HepG2 (cell line): Measurements from ENCODE around the gene SIK2. TPM values are rescaled to one million over a fixed set of nuclear protein-coding genes. Genes with fewer than 3 reads are reported as not detected.

ENCODE experiments used
- HNRNPLL ChIP-seq: fragments of 200-400 bp; formaldehyde crosslinking; IDR thresholded peaks from 2 replicates; pipeline ENCODE4 v1.6.1; 2017; ENCODE audit warnings: mild to moderate bottlenecking, low read depth, low read length; ENCODE audit not compliant: poor library complexity, severe bottlenecking
- ZFYVE20 ChIP-seq: sonication (generic); formaldehyde crosslinking; IDR thresholded peaks from 2 replicates; pipeline ENCODE4 v1.8.0; 2023; ENCODE audit warnings: low read depth, mild to moderate bottlenecking, moderate library complexity, missing genetic modification reagents, borderline replicate concordance
- ZMYM2 ChIP-seq: sonication (generic); formaldehyde crosslinking; IDR thresholded peaks from 2 replicates; pipeline ENCODE4 v1.8.0; 2022; ENCODE audit warnings: mild to moderate bottlenecking, missing genetic modification reagents
- ZNF432 ChIP-seq: sonication (generic); formaldehyde crosslinking; IDR thresholded peaks from 2 replicates; pipeline ENCODE4 v1.5.0; 2020; ENCODE audit warnings: missing genetic modification reagents, mild to moderate bottlenecking, borderline replicate concordance
- ZNF546 ChIP-seq: sonication (generic); formaldehyde crosslinking; conservative IDR thresholded peaks from 2 replicates; pipeline ENCODE4 v1.8.1; 2023; ENCODE audit warnings: mild to moderate bottlenecking, missing genetic modification reagents
- ZNF749 ChIP-seq: sonication (generic); formaldehyde crosslinking; IDR thresholded peaks from 2 replicates; pipeline ENCODE4 v1.8.0; 2022; ENCODE audit warnings: mild to moderate bottlenecking, missing genetic modification reagents, moderate library complexity, borderline replicate concordance
- polyA plus RNA-seq, 8 experiments: library from polyadenylated mRNA; depleted of rRNA in 3 of 8; stranded (reverse) in 7 of 8; unstranded in 1 of 8; fragments of >200 nt; fragmentation: Illumina TruSeq in 4 of 8; extraction: Trizol in 4 of 8; gene quantifications; 2 replicates each; pipeline versions ENCODE4 v1.2.1 to v1.2.3, GENCODE V29; 2011 to 2016; ENCODE audit warnings: low read depth in 4 of 8, missing spikeins in 1 of 8, mixed read lengths in 1 of 8; ENCODE audit not compliant: insufficient read depth in 1 of 8
- total RNA-seq, 5 experiments: library from RNA; depleted of rRNA; stranded (reverse); fragments of >200 nt; fragmentation: Illumina TruSeq; extraction: Trizol; gene quantifications; 2 replicates each; pipeline ENCODE4 v1.2.3, GENCODE V29; 2016; ENCODE audit warnings: low read depth in 1 of 5
- TF ChIP-seq, protein P1 (sequence below): sonication (generic); formaldehyde crosslinking; IDR thresholded peaks from 2 replicates; pipeline ENCODE4 v1.4.0; 2020; ENCODE audit warnings: missing genetic modification reagents
- TF ChIP-seq, protein P2 (sequence below): IDR thresholded peaks from 2 replicates; pipeline ENCODE4 v1.6.1; 2016; ENCODE audit warnings: missing compliant biosample characterization, missing genetic modification reagents, borderline replicate concordance
- TF ChIP-seq, protein P3 (sequence below): sonication (generic); formaldehyde crosslinking; IDR thresholded peaks from 2 replicates; pipeline ENCODE4 v1.5.0; 2020; ENCODE audit warnings: mild to moderate bottlenecking, low read depth, missing genetic modification reagents, borderline replicate concordance
- TF ChIP-seq, protein P4 (sequence below): sonication (generic); formaldehyde crosslinking; IDR thresholded peaks from 2 replicates; pipeline ENCODE4 v1.9.0; 2021; ENCODE audit warnings: mild to moderate bottlenecking, missing genetic modification reagents
- TF ChIP-seq, protein P5 (sequence below): sonication (generic); formaldehyde crosslinking; IDR thresholded peaks from 2 replicates; pipeline ENCODE4 v1.4.0; 2020; ENCODE audit warnings: mild to moderate bottlenecking, low read depth, missing genetic modification reagents
- TF ChIP-seq, protein P6 (sequence below): sonication (generic); formaldehyde crosslinking; IDR thresholded peaks from 2 replicates; pipeline ENCODE4 v1.9.0; 2022; ENCODE audit warnings: missing genetic modification reagents, mild to moderate bottlenecking, borderline replicate concordance
- TF ChIP-seq, protein P7 (sequence below): IDR thresholded peaks from 2 replicates; pipeline ENCODE4 v1.6.1; 2018; ENCODE audit warnings: missing genetic modification reagents, mild to moderate bottlenecking, missing compliant biosample characterization

The SIK2 gene
- total and polyA plus RNA-seq, 2 of the 13 experiments (the other 11 are each of a cell fraction or from before 2014, with no cell fraction given), result 8.1 to 15.4 TPM

DNA sequence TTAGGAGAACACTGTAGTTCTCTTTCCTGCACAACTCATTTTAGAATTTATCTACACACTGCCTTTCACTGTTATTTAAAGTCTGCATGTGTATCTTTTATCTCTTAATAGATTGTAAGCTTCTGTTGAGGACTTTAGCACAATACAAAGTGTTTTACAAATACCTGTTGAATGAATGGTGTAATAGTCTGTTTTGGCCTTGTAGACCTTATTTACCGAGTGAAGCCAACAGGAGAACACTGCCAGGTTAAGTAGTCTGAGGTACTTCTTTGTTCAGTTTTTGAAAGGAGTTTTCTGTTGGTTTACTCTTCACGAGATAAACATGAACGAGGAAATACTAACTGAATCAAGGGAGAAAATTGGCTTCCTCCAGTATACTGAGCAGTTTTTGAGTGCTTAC, 31.0 kb downstream of the SIK2 start (continued):
- TF ChIP-seq, protein P1, sequence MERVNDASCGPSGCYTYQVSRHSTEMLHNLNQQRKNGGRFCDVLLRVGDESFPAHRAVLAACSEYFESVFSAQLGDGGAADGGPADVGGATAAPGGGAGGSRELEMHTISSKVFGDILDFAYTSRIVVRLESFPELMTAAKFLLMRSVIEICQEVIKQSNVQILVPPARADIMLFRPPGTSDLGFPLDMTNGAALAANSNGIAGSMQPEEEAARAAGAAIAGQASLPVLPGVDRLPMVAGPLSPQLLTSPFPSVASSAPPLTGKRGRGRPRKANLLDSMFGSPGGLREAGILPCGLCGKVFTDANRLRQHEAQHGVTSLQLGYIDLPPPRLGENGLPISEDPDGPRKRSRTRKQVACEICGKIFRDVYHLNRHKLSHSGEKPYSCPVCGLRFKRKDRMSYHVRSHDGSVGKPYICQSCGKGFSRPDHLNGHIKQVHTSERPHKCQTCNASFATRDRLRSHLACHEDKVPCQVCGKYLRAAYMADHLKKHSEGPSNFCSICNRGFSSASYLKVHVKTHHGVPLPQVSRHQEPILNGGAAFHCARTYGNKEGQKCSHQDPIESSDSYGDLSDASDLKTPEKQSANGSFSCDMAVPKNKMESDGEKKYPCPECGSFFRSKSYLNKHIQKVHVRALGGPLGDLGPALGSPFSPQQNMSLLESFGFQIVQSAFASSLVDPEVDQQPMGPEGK (CRISPR knock-in tag), result no peak
- TF ChIP-seq, protein P2, sequence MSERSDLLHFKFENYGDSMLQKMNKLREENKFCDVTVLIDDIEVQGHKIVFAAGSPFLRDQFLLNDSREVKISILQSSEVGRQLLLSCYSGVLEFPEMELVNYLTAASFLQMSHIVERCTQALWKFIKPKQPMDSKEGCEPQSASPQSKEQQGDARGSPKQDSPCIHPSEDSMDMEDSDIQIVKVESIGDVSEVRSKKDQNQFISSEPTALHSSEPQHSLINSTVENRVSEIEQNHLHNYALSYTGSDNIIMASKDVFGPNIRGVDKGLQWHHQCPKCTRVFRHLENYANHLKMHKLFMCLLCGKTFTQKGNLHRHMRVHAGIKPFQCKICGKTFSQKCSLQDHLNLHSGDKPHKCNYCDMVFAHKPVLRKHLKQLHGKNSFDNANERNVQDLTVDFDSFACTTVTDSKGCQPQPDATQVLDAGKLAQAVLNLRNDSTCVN (CRISPR knock-in tag), result no peak
- TF ChIP-seq ZNF546 (CRISPR knock-in tag) (no peak), ZMYM2 (CRISPR knock-in tag) (no peak), ZFYVE20 (CRISPR knock-in tag) (no peak), ZNF749 (CRISPR knock-in tag) (no peak), ZNF432 (CRISPR knock-in tag) (no peak), HNRNPLL (no peak)
- TF ChIP-seq, protein P3, sequence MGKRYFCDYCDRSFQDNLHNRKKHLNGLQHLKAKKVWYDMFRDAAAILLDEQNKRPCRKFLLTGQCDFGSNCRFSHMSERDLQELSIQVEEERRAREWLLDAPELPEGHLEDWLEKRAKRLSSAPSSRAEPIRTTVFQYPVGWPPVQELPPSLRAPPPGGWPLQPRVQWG, result no peak
- TF ChIP-seq, protein P4, sequence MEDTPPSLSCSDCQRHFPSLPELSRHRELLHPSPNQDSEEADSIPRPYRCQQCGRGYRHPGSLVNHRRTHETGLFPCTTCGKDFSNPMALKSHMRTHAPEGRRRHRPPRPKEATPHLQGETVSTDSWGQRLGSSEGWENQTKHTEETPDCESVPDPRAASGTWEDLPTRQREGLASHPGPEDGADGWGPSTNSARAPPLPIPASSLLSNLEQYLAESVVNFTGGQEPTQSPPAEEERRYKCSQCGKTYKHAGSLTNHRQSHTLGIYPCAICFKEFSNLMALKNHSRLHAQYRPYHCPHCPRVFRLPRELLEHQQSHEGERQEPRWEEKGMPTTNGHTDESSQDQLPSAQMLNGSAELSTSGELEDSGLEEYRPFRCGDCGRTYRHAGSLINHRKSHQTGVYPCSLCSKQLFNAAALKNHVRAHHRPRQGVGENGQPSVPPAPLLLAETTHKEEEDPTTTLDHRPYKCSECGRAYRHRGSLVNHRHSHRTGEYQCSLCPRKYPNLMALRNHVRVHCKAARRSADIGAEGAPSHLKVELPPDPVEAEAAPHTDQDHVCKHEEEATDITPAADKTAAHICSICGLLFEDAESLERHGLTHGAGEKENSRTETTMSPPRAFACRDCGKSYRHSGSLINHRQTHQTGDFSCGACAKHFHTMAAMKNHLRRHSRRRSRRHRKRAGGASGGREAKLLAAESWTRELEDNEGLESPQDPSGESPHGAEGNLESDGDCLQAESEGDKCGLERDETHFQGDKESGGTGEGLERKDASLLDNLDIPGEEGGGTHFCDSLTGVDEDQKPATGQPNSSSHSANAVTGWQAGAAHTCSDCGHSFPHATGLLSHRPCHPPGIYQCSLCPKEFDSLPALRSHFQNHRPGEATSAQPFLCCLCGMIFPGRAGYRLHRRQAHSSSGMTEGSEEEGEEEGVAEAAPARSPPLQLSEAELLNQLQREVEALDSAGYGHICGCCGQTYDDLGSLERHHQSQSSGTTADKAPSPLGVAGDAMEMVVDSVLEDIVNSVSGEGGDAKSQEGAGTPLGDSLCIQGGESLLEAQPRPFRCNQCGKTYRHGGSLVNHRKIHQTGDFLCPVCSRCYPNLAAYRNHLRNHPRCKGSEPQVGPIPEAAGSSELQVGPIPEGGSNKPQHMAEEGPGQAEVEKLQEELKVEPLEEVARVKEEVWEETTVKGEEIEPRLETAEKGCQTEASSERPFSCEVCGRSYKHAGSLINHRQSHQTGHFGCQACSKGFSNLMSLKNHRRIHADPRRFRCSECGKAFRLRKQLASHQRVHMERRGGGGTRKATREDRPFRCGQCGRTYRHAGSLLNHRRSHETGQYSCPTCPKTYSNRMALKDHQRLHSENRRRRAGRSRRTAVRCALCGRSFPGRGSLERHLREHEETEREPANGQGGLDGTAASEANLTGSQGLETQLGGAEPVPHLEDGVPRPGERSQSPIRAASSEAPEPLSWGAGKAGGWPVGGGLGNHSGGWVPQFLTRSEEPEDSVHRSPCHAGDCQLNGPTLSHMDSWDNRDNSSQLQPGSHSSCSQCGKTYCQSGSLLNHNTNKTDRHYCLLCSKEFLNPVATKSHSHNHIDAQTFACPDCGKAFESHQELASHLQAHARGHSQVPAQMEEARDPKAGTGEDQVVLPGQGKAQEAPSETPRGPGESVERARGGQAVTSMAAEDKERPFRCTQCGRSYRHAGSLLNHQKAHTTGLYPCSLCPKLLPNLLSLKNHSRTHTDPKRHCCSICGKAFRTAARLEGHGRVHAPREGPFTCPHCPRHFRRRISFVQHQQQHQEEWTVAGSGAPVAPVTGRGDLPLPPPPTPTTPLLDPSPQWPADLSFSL, result no peak
- TF ChIP-seq, protein P5, sequence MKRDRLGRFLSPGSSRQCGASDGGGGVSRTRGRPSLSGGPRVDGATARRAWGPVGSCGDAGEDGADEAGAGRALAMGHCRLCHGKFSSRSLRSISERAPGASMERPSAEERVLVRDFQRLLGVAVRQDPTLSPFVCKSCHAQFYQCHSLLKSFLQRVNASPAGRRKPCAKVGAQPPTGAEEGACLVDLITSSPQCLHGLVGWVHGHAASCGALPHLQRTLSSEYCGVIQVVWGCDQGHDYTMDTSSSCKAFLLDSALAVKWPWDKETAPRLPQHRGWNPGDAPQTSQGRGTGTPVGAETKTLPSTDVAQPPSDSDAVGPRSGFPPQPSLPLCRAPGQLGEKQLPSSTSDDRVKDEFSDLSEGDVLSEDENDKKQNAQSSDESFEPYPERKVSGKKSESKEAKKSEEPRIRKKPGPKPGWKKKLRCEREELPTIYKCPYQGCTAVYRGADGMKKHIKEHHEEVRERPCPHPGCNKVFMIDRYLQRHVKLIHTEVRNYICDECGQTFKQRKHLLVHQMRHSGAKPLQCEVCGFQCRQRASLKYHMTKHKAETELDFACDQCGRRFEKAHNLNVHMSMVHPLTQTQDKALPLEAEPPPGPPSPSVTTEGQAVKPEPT (CRISPR knock-in tag), result no peak
- TF ChIP-seq, protein P6, sequence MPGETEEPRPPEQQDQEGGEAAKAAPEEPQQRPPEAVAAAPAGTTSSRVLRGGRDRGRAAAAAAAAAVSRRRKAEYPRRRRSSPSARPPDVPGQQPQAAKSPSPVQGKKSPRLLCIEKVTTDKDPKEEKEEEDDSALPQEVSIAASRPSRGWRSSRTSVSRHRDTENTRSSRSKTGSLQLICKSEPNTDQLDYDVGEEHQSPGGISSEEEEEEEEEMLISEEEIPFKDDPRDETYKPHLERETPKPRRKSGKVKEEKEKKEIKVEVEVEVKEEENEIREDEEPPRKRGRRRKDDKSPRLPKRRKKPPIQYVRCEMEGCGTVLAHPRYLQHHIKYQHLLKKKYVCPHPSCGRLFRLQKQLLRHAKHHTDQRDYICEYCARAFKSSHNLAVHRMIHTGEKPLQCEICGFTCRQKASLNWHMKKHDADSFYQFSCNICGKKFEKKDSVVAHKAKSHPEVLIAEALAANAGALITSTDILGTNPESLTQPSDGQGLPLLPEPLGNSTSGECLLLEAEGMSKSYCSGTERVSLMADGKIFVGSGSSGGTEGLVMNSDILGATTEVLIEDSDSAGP (CRISPR knock-in tag), result no peak
- TF ChIP-seq, protein P7, sequence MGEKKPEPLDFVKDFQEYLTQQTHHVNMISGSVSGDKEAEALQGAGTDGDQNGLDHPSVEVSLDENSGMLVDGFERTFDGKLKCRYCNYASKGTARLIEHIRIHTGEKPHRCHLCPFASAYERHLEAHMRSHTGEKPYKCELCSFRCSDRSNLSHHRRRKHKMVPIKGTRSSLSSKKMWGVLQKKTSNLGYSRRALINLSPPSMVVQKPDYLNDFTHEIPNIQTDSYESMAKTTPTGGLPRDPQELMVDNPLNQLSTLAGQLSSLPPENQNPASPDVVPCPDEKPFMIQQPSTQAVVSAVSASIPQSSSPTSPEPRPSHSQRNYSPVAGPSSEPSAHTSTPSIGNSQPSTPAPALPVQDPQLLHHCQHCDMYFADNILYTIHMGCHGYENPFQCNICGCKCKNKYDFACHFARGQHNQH (CRISPR knock-in tag), result no peak
